Dendritic cell treated with granulocyte-macrophage colony-stimulating factor and Interleukin-4, amounts not matched to agents 40 ng/mL and 50 ng/mL, for 4 days (primary cell): ENCODE data around the gene SULT2B1.
A peak's percentile ranks its signal among the peaks of the same experiment; 100 is the strongest.

Experiments used
- H3K27ac Mint-ChIP-seq: one replicate; pipeline ENCODE4 v1.8.0; 2022; ENCODE audit warnings: mild to moderate bottlenecking, mixed read lengths
- H3K27me3 Mint-ChIP-seq: one replicate; pipeline ENCODE4 v1.8.0; 2022; ENCODE audit warnings: mild to moderate bottlenecking, mixed read lengths
- H3K36me3 Mint-ChIP-seq: one replicate; pipeline ENCODE4 v1.8.0; 2022; ENCODE audit warnings: low read depth, mixed read lengths
- H3K4me1 Mint-ChIP-seq: one replicate; pipeline ENCODE4 v1.8.0; 2022; ENCODE audit warnings: low read depth, mixed read lengths
- H3K4me3 Mint-ChIP-seq: one replicate; pipeline ENCODE4 v1.8.0; 2022; ENCODE audit warnings: mild to moderate bottlenecking, moderate library complexity, mixed read lengths
- H3K9me3 Mint-ChIP-seq: one replicate; pipeline ENCODE4 v1.8.0; 2022; ENCODE audit warnings: mixed read lengths
- intact Hi-C: fragments of 100-400 bp; cut with micrococcal nuclease; formaldehyde crosslinking; loops from one replicate; pipeline ENCODE4 v1.15.0; 2022

The SULT2B1 gene

GRCh38 chr19:48619692-48620585 lies 68.0 kb downstream of the SULT2B1 start:
- H3K4me3 Mint-ChIP-seq: peak overlapping the region; percentile 97
- peak overlapping the region; percentile 96 for H3K27ac Mint-ChIP-seq
- H3K9me3 Mint-ChIP-seq: no peaks in the 10 kb centered on the region
- H3K4me1 Mint-ChIP-seq: peaks cover 81% of the 10 kb centered on the region
- peaks cover 70% of the 10 kb centered on the region for H3K36me3 Mint-ChIP-seq
- H3K27me3 Mint-ChIP-seq: no peaks in the 10 kb centered on the region
- intact Hi-C loops: loop anchor here (1.0 kb wide), 1 partner anchor 17 kb away; the partner anchor contains the start of gene DBP

DNA sequence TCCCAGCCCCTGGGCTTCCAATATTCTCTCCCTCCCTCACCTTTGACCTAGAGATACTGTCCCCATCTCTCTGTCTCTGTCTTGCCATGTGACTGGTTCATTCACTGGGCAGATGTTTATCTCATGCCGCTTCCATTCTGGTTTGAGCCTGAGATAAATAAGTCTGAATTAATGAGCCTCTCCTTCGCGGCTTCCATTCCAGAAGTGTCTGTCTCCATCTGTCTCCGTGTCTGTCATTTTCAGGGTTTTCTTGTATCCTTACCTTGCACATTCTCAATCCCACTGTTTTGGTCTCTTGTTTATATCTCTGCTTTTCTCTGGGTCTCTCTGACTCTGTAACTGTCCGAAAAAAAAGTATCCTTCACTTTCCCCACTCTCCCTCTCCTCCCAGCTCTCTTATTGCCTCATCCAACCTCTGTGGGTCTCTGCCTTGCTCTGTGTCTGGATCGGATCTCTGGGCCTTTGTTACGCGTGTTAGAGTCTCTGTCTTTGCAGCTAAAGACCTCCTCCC lies 71.6 kb downstream of the SULT2B1 start:
- Mint-ChIP-seq H3K9me3 (no peaks in the 10 kb centered on the region), H3K27ac (peak overlapping the region; percentile 97), H3K27me3 (no peaks in the 10 kb centered on the region), H3K4me3 (peak overlapping the region; percentile 77), H3K4me1 (peaks cover 63% of the 10 kb centered on the region), H3K36me3 (peaks cover 70% of the 10 kb centered on the region)
- intact Hi-C loops: no loop called here

GRCh38 chr19:48624067-48624594 lies 72.2 kb downstream of the SULT2B1 start:
- Mint-ChIP-seq H3K9me3 (no peaks in the 10 kb centered on the region), H3K4me3 (peak overlapping the region; percentile 77), H3K27me3 (no peaks in the 10 kb centered on the region)

DNA sequence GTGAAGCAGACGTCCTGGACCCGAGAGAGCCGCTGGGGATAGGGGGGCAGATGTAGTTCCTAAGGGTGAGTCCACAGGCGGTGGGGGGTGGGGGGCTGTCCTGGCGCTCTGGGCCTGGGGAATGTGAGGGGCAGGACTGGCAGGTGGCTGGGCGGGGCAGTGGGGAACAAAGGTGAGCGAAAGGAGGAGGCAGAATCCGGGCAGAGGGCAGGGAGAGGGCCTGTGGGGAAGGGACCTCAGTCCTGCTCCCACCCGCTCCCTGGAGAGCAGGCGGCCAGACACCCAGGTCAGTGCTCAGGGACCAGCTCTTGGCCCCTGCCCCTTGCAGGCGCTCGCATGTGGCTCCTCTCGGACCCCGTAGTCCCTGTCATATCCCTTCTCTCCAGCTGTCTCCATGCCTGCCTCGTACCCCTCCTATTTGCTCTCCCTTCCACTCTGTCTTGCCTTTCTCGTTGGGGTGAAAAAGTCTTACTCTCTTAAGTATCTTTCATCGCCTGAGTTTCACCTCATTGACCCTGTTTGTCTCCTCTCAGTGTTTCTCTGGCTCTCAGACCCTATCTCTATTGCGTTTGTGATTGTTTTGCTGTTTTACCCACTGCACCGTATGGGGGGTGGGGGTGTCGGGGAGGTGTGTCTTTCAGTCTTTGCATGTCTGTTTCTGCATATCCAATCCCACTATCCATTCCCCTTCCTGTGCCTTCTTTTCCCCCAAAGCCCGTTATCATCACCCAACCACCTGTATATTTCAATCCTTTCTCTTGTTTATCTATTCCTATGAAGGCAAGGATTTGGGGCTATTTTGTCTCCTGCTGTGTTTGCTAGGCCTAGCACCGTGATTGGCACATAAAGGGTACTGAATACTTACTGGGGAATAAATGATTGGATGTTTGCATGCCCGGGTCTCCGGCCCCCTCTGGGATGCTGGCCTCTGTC lies 73.1 kb downstream of the SULT2B1 start:
- peak overlapping the region; percentile 70 for H3K4me3 Mint-ChIP-seq
- H3K9me3 Mint-ChIP-seq: no peaks in the 10 kb centered on the region
- H3K27me3 Mint-ChIP-seq: no peaks in the 10 kb centered on the region
- peak overlapping the region; percentile 97 for H3K27ac Mint-ChIP-seq
- H3K36me3 Mint-ChIP-seq: peaks cover 71% of the 10 kb centered on the region
- H3K4me1 Mint-ChIP-seq: peaks cover 65% of the 10 kb centered on the region
- intact Hi-C loops: no loop called here

More at GRCh38 chr19:48624067-48624594, 72.2 kb downstream of the SULT2B1 start:
- Mint-ChIP-seq H3K36me3 (peaks cover 70% of the 10 kb centered on the region), H3K4me1 (peaks cover 67% of the 10 kb centered on the region), H3K27ac (peak overlapping the region; percentile 97)
- intact Hi-C loops: no loop called here

DNA sequence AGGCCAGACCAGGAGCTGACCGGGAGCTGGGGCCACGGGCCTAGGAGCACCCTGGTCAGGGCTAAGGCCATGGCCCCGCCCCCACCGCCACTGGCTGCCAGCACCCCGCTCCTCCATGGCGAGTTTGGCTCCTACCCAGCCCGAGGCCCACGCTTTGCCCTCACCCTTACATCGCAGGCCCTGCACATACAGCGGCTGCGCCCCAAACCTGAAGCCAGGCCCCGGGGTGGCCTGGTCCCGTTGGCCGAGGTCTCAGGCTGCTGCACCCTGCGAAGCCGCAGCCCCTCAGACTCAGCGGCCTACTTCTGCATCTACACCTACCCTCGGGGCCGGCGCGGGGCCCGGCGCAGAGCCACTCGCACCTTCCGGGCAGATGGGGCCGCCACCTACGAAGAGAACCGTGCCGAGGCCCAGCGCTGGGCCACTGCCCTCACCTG lies 73.9 kb downstream of the SULT2B1 start:
- H3K27me3 Mint-ChIP-seq: no peaks in the 10 kb centered on the region
- no peak overlapping the region for H3K4me3 Mint-ChIP-seq
- H3K36me3 Mint-ChIP-seq: peaks cover 76% of the 10 kb centered on the region
- no peaks in the 10 kb centered on the region for H3K9me3 Mint-ChIP-seq
- H3K27ac Mint-ChIP-seq: peak overlapping the region; percentile 97
- intact Hi-C loops: no loop called here
- H3K4me1 Mint-ChIP-seq: peaks cover 69% of the 10 kb centered on the region

DNA sequence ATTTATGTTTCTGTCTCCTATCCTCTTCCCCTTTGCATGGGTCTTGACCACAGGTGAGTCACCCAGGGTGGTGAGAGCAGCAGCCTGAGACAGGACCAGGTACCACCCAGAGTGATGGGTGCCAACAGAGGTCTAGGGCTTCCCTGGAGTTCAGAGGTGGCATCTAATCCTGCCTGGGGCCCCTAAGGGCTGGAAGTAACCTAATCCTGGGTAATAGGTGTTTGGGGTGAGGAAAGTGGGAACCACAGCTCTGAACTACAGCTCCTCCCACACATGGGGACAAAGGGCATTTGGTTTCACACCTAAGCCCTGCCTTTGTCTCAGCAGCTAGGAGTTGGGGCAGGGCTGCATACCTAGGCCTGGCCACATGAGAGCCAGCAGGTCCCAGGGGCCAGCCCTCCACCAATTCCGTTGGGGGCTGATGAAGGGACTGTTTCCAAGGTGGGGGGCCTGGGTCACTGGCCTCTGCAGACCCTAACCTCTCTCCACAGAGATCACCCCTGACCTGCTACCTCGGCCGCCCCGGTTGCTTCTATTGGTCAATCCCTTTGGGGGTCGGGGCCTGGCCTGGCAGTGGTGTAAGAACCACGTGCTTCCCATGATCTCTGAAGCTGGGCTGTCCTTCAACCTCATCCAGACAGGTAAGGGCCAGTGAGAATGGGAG lies 75.4 kb downstream of the SULT2B1 start:
- Mint-ChIP-seq H3K4me3 (no peak overlapping the region), H3K27ac (no peak overlapping the region)

DNA sequence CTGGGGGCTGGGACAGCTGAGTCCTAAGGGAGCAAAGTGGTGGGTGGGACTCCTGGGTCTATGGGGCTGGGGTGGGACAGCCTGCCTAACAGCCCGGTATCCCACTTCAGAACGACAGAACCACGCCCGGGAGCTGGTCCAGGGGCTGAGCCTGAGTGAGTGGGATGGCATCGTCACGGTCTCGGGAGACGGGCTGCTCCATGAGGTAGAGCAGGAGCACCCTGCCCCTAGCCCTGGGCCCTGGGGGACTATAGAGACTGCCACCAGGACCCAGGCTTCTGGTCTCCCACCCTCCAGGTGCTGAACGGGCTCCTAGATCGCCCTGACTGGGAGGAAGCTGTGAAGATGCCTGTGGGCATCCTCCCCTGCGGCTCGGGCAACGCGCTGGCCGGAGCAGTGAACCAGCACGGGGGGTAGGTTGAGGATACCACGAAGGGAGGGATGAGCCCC lies 75.9 kb downstream of the SULT2B1 start:
- Mint-ChIP-seq H3K4me1 (peaks cover 69% of the 10 kb centered on the region), H3K27ac (no peak overlapping the region), H3K9me3 (no peaks in the 10 kb centered on the region), H3K27me3 (no peaks in the 10 kb centered on the region), H3K36me3 (peaks cover 96% of the 10 kb centered on the region), H3K4me3 (no peak overlapping the region)
- intact Hi-C loops: no loop called here

More for the DNA sequence above, 75.4 kb downstream of the SULT2B1 start:
- Mint-ChIP-seq H3K36me3 (peaks cover 90% of the 10 kb centered on the region), H3K4me1 (peaks cover 69% of the 10 kb centered on the region), H3K9me3 (no peaks in the 10 kb centered on the region), H3K27me3 (no peaks in the 10 kb centered on the region)
- intact Hi-C loops: no loop called here

DNA sequence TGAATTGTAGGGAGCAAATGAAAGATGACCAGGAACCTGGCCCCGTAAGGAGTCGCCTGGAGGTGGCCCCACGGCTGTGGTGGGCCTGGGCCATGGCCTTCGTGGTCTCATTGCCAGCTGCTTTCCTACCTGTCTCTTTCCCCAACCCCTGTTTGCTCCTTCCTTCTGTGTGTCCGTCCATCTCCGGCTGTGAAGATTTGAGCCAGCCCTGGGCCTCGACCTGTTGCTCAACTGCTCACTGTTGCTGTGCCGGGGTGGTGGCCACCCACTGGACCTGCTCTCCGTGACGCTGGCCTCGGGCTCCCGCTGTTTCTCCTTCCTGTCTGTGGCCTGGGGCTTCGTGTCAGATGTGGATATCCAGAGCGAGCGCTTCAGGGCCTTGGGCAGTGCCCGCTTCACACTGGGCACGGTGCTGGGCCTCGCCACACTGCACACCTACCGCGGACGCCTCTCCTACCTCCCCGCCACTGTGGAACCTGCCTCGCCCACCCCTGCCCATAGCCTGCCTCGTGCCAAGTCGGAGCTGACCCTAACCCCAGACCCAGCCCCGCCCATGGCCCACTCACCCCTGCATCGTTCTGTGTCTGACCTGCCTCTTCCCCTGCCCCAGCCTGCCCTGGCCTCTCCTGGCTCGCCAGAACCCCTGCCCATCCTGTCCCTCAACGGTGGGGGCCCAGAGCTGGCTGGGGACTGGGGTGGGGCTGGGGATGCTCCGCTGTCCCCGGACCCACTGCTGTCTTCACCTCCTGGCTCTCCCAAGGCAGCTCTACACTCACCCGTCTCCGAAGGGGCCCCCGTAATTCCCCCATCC lies 76.7 kb downstream of the SULT2B1 start:
- Mint-ChIP-seq H3K27ac (peak overlapping the region; percentile 19), H3K9me3 (no peaks in the 10 kb centered on the region), H3K4me1 (peaks cover 70% of the 10 kb centered on the region), H3K27me3 (no peaks in the 10 kb centered on the region), H3K36me3 (peaks cover 98% of the 10 kb centered on the region), H3K4me3 (no peak overlapping the region)
- intact Hi-C loops: no loop called here

- Mint-ChIP-seq H3K27ac (peak overlapping the region; percentile 19), H3K4me1 (peaks cover 70% of the 10 kb centered on the region), H3K27me3 (no peaks in the 10 kb centered on the region), H3K36me3 (peaks cover 92% of the 10 kb centered on the region), H3K4me3 (no peak overlapping the region), H3K9me3 (no peaks in the 10 kb centered on the region)
- intact Hi-C loops: no loop called here
Observed at GRCh38 chr19:48629297-48629598, 77.3 kb downstream of the SULT2B1 start.

DNA sequence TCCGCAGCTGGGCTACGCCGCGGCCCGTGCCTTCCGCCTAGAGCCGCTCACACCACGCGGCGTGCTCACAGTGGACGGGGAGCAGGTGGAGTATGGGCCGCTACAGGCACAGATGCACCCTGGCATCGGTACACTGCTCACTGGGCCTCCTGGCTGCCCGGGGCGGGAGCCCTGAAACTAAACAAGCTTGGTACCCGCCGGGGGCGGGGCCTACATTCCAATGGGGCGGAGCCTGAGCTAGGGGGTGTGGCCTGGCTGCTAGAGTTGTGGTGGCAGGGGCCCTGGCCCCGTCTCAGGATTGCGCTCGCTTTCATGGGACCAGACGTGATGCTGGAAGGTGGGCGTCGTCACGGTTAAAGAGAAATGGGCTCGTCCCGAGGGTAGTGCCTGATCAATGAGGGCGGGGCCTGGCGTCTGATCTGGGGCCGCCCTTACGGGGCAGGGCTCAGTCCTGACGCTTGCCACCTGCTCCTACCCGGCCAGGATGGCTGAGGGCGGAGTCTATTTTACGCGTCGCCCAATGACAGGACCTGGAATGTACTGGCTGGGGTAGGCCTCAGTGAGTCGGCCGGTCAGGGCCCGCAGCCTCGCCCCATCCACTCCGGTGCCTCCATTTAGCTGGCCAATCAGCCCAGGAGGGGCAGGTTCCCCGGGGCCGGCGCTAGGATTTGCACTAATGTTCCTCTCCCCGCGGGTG lies 77.8 kb downstream of the SULT2B1 start:
- intact Hi-C loops: no loop called here
- Mint-ChIP-seq H3K27ac (peak overlapping the region; percentile 80), H3K36me3 (peaks cover 91% of the 10 kb centered on the region), H3K9me3 (no peaks in the 10 kb centered on the region), H3K27me3 (no peaks in the 10 kb centered on the region), H3K4me1 (peaks cover 68% of the 10 kb centered on the region), H3K4me3 (no peak overlapping the region)

DNA sequence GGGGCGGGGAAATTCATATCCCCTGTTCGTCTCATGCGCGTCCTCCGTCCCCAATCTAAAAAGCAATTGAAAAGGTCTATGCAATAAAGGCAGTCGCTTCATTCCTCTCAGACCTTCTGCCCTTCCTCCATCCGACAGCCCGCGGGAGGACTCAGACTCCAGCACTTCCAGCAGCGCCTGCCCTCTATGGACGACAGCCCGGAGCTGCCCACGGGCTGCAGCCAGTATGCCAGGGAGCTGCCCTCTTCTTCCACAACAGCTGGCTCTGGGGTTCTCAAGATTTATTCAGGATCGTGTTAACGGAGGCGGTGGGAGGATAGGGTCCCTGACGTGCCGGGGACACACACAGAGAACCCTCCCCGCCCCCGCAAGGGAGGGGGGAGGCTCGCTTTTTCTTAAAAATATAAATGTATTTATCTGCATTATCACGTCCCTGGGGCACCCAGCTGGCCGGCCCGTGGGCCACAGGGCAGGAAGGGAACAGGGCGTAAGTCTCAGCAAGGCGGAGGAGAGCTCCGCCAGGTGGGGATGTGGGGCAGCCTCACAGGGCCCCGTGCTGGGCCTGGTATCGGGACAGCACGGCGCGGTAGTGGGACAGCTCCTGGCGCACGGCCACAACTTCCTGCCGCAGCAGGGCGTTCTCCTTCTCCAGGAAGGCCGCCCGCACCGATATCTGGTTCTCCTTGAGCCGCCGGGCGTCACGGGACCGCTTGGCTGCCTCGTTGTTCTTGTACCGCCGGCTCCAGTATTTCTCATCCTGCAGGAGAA lies 78.5 kb downstream of the SULT2B1 start:
- peaks cover 88% of the 10 kb centered on the region for H3K36me3 Mint-ChIP-seq
- peaks cover 68% of the 10 kb centered on the region for H3K4me1 Mint-ChIP-seq

DNA sequence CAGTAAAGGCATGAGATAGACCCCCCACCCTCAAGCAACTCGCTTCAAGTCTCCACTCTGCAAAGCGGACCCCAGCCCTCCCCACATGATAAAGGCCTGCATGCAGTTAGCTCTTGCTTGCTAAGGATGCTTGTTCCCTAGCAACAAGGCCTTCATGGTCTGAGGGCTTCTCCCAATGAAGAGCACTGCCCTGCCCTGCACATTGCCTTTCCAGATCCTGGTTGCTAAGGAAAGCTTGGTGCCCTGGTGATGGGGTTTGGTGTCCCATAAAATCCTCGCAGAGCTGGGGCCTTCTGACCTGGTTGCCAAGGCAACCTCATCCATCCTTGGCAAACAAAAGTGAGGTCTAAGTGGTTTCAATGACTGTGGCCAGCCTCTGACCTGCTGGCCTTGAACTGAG lies 79.3 kb downstream of the SULT2B1 start:
- H3K27me3 Mint-ChIP-seq: no peaks in the 10 kb centered on the region
- H3K27ac Mint-ChIP-seq: peak overlapping the region; percentile 80
- H3K4me3 Mint-ChIP-seq: no peak overlapping the region
- H3K4me1 Mint-ChIP-seq: peaks cover 67% of the 10 kb centered on the region
- no peaks in the 10 kb centered on the region for H3K9me3 Mint-ChIP-seq
- intact Hi-C loops: no loop called here
- H3K36me3 Mint-ChIP-seq: peaks cover 88% of the 10 kb centered on the region

More for the DNA sequence above, 78.5 kb downstream of the SULT2B1 start:
- peak overlapping the region; percentile 47 for H3K4me3 Mint-ChIP-seq
- intact Hi-C loops: no loop called here
- peak overlapping the region; percentile 80 for H3K27ac Mint-ChIP-seq
- no peaks in the 10 kb centered on the region for H3K27me3 Mint-ChIP-seq
- no peaks in the 10 kb centered on the region for H3K9me3 Mint-ChIP-seq
